Measurements from ENCODE around the gene MYRF.

The MYRF gene

GRCh38 chr11:61817471-61818202, 65.2 kb downstream of the MYRF start:
- Mint-ChIP-seq H3K27ac (peak overlapping the region; percentile 84), H3K9me3 (no peaks in the 10 kb centered on the region), H3K4me3 (peak overlapping the region; percentile 82), H3K36me3 (ENCODE audit: low read depth) (peaks cover 26% of the 10 kb centered on the region), H3K4me1 (ENCODE audit: low read depth) (peaks cover 12% of the 10 kb centered on the region), H3K27me3 (ENCODE audit: low read depth) (no peaks in the 10 kb centered on the region)
- DNase-seq (ENCODE audit: low spot score) = no peak

- DNase-seq (ENCODE audit: low spot score) = no peak
- Mint-ChIP-seq H3K36me3 (ENCODE audit: low read depth) (peaks cover 10% of the 10 kb centered on the region), H3K4me3 (no peak overlapping the region), H3K27me3 (ENCODE audit: low read depth) (no peaks in the 10 kb centered on the region), H3K9me3 (no peaks in the 10 kb centered on the region), H3K27ac (no peak overlapping the region), H3K4me1 (ENCODE audit: low read depth) (peaks cover 3% of the 10 kb centered on the region)
Measured at GRCh38 chr11:61820174-61820573, 67.7 kb downstream of the MYRF start.

- Mint-ChIP-seq H3K4me3 (peak overlapping the region; percentile 91), H3K27me3 (ENCODE audit: low read depth) (no peaks in the 10 kb centered on the region), H3K36me3 (ENCODE audit: low read depth) (peaks cover 24% of the 10 kb centered on the region), H3K4me1 (ENCODE audit: low read depth) (peaks cover 38% of the 10 kb centered on the region), H3K27ac (peak overlapping the region; percentile 96), H3K9me3 (no peaks in the 10 kb centered on the region)
- DNase-seq (ENCODE audit: low spot score) = no peak
Measured at GRCh38 chr11:61826930-61827570, 74.6 kb downstream of the MYRF start.

DNA sequence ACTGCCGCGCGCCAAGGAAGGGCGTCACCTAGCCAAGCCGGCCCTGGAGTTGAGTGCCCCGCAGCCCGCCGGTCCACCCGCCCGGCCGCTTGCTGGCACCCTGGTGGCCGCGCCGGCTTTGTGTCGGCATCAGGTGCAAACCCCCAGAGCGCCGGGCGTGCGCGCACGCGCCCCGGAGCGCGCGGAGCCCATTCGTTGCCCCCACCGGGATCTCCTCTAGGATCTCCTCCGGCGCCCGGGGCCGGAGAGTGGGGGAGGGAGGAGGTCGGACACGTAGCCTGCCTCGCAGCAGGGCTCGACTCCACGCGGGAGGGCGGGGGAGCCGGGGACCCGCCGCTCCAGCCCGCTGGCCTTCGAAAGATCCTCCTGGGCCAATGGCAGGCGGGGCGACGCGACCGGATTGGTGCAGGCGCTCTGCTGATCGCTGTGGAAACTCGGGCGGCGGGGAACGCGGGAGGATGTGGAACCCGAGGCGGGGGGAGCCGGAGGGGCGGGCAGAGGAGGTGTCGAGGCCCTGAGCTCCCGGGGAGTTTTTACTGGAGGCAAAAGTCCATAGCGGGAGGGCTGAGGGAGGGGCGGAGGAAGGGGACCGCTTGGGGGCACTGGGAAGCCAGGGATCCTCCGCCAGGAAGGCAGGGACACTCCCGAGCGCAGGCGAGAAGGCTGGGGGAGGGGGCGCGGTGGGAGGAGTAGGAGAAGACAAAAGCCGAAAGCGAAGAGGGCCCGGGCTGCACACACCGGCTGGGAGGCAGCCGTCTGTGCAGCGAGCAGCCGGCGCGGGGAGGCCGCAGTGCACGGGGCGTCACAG, 75.3 kb downstream of the MYRF start, which contains the start of gene FADS2:
Gene FADS2, plus strand, starts transcription at position 730 of the 808 bp plus-strand sequence. CDS start 91 bp downstream, outside the sequence.
- DNase-seq (ENCODE audit: low spot score) = peak; percentile 93
- peak within 1 kb of the TSS; percentile 91 for H3K4me3 Mint-ChIP-seq
- H3K27me3 Mint-ChIP-seq (ENCODE audit: low read depth) = no peaks in the 10 kb centered on the region
- peaks cover 29% of the 10 kb centered on the region for H3K36me3 Mint-ChIP-seq (ENCODE audit: low read depth)
- no peaks in the 10 kb centered on the region for H3K9me3 Mint-ChIP-seq
- H3K4me1 Mint-ChIP-seq (ENCODE audit: low read depth) = peaks cover 46% of the 10 kb centered on the region
- H3K27ac Mint-ChIP-seq = peak within 1 kb of the TSS; percentile 96

DNA sequence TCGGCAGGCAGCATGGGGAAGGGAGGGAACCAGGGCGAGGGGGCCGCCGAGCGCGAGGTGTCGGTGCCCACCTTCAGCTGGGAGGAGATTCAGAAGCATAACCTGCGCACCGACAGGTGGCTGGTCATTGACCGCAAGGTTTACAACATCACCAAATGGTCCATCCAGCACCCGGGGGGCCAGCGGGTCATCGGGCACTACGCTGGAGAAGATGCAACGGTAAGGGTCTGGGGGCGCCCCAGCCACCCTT, 75.9 kb downstream of the MYRF start:
- Mint-ChIP-seq H3K36me3 (ENCODE audit: low read depth) (peaks cover 28% of the 10 kb centered on the region), H3K4me3 (peak overlapping the region; percentile 91), H3K27ac (peak overlapping the region; percentile 96), H3K27me3 (ENCODE audit: low read depth) (no peaks in the 10 kb centered on the region), H3K9me3 (no peaks in the 10 kb centered on the region), H3K4me1 (ENCODE audit: low read depth) (peaks cover 51% of the 10 kb centered on the region)
- DNase-seq (ENCODE audit: low spot score) = no peak

- Mint-ChIP-seq H3K27ac (peak overlapping the region; percentile 96), H3K4me1 (ENCODE audit: low read depth) (peaks cover 56% of the 10 kb centered on the region), H3K36me3 (ENCODE audit: low read depth) (peaks cover 33% of the 10 kb centered on the region), H3K4me3 (peak overlapping the region; percentile 91), H3K9me3 (no peaks in the 10 kb centered on the region), H3K27me3 (ENCODE audit: low read depth) (no peaks in the 10 kb centered on the region)
- DNase-seq (ENCODE audit: low spot score) = peak; percentile 61
Measured at GRCh38 chr11:61828629-61829407, 76.4 kb downstream of the MYRF start.

GRCh38 chr11:61829806-61830205, 77.4 kb downstream of the MYRF start:
- Mint-ChIP-seq H3K36me3 (ENCODE audit: low read depth) (peaks cover 36% of the 10 kb centered on the region), H3K9me3 (no peaks in the 10 kb centered on the region), H3K4me1 (ENCODE audit: low read depth) (peaks cover 62% of the 10 kb centered on the region), H3K27me3 (ENCODE audit: low read depth) (no peaks in the 10 kb centered on the region), H3K27ac (peak overlapping the region; percentile 96), H3K4me3 (peak overlapping the region; percentile 91)
- DNase-seq (ENCODE audit: low spot score) = no peak

DNA sequence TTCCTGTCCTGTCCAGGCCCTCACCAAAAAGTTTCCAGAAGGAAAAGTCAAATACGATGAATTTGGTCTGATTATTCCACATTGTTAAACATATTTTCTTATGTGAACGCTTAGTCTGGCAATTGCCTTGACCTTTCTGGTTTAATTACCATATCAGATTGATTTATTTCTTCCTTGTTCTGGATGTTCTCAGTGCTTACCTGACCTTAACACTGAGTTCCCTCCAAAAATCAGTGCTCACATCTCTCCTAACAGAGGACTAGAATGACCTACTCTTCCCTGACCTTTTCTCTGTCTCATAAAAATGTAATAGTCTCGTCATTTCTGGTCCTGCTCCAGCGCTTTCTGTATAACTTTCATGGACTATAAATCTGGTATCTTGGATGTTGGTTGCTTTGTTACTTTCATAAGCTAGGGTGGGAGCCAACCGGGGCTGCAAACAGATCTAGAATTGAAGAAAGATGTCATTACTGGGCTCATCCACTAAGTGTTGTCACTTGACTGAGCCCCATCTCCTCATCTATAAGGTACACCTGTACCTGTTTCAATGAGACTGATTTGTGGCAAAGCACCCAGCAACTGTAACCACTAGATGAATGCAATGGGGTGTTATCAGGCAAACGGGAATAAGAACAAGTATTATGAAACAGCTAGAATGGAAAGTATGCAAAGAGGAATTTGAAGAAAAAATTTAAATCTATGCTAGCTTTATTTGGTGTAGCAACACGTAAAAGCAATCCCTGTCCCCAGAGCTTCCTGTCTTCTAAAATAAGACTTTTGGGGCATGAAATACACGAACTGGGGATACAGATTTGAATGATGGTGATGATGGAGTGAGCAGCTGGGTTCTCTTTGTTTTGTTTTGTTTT, 78.0 kb downstream of the MYRF start:
- Mint-ChIP-seq H3K9me3 (no peaks in the 10 kb centered on the region), H3K4me1 (ENCODE audit: low read depth) (peaks cover 66% of the 10 kb centered on the region), H3K27ac (peak overlapping the region; percentile 97), H3K36me3 (ENCODE audit: low read depth) (peaks cover 36% of the 10 kb centered on the region), H3K27me3 (ENCODE audit: low read depth) (no peaks in the 10 kb centered on the region), H3K4me3 (peak overlapping the region; percentile 91)
- DNase-seq (ENCODE audit: low spot score) = no peak

- H3K4me3 Mint-ChIP-seq = peak overlapping the region; percentile 91
- no peak for DNase-seq (ENCODE audit: low spot score)
- H3K36me3 Mint-ChIP-seq (ENCODE audit: low read depth) = peaks cover 38% of the 10 kb centered on the region
- H3K4me1 Mint-ChIP-seq (ENCODE audit: low read depth) = peaks cover 61% of the 10 kb centered on the region
- peak overlapping the region; percentile 97 for H3K27ac Mint-ChIP-seq
- H3K9me3 Mint-ChIP-seq = no peaks in the 10 kb centered on the region
- no peaks in the 10 kb centered on the region for H3K27me3 Mint-ChIP-seq (ENCODE audit: low read depth)
Measured at GRCh38 chr11:61832207-61832606, 79.8 kb downstream of the MYRF start.

- peak overlapping the region; percentile 91 for H3K4me3 Mint-ChIP-seq
- peaks cover 60% of the 10 kb centered on the region for H3K4me1 Mint-ChIP-seq (ENCODE audit: low read depth)
- DNase-seq (ENCODE audit: low spot score) = no peak
- H3K9me3 Mint-ChIP-seq = no peaks in the 10 kb centered on the region
- no peaks in the 10 kb centered on the region for H3K27me3 Mint-ChIP-seq (ENCODE audit: low read depth)
- peak overlapping the region; percentile 97 for H3K27ac Mint-ChIP-seq
- H3K36me3 Mint-ChIP-seq (ENCODE audit: low read depth) = peaks cover 39% of the 10 kb centered on the region
Measured at GRCh38 chr11:61832754-61833153, 80.3 kb downstream of the MYRF start.

GRCh38 chr11:61833471-61833870, 81.0 kb downstream of the MYRF start:
- Mint-ChIP-seq H3K27ac (peak overlapping the region; percentile 97), H3K4me3 (peak overlapping the region; percentile 91), H3K4me1 (ENCODE audit: low read depth) (peaks cover 60% of the 10 kb centered on the region), H3K27me3 (ENCODE audit: low read depth) (no peaks in the 10 kb centered on the region), H3K9me3 (no peaks in the 10 kb centered on the region), H3K36me3 (ENCODE audit: low read depth) (peaks cover 47% of the 10 kb centered on the region)
- DNase-seq (ENCODE audit: low spot score) = peak; percentile 42

- Mint-ChIP-seq H3K9me3 (no peaks in the 10 kb centered on the region), H3K4me1 (ENCODE audit: low read depth) (peaks cover 62% of the 10 kb centered on the region), H3K36me3 (ENCODE audit: low read depth) (peaks cover 51% of the 10 kb centered on the region), H3K27ac (peak overlapping the region; percentile 97), H3K4me3 (peak overlapping the region; percentile 91), H3K27me3 (ENCODE audit: low read depth) (no peaks in the 10 kb centered on the region)
- no peak for DNase-seq (ENCODE audit: low spot score)
Measured at GRCh38 chr11:61833926-61834277, 81.5 kb downstream of the MYRF start.

All from T-helper 2 cell treated with Interferon-gamma antibody and Interleukin-4, amounts not matched to agents 5 μg/mL and 100 μg/mL, for 36 hours (primary cell).